NCI-H187 treated with DMSO at 0.1 percent for 48 hours (cell line): ENCODE results near the gene PFKFB4.
"Not testable (repeated sequence)": the region's sequence is repeated elsewhere in the genome, so short reads cannot be mapped to it uniquely, and the experiment has no call there.

Experiments
- DNase-seq: peaks from one replicate; lab custom pipeline; 2025; lab: John Stamatoyannopoulos, UW

PFKFB4 gene

GRCh38 chr3:48558493-48559134, 2.0 kb upstream of the PFKFB4 start:
- DNase-seq, result no peak

DNA sequence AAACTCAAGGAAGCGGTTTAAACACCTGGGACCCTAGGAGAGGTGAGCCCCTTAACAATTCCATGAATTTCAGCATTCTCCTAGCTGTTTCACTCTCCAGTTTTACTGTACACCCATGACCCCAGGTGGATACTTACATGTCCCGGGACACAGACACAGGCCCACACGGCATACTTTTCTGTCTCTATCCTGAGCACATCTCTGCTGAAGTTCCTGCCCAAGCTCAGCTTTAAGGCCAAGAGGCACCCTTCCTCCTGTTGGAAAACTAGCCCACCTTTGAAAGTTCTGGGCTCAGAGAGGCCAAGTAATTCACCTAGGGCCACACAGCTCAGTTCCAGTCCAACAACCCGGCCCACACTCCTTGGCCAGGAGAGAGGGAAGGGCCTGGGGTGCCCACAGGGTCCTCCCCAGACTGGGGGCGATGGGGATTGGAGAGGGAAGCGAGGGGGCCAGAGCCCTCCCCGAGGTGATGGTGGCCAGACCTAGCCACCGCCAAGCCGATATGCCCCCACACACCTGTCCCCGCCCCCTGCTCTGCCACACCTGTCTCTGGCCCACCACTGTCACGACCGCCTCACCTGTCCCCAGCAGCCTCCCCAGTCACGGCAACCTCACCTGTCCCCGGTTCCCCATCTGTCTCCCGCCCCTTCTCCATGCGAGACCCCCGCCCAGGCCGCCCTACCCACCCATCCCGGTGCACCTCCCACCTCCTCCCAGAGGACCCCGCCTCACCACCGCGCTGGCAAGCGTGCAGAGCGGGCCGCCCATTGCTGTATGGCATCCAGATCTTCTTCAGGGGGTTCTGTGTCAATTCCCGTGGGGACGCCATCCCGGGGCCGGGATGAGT, 431 bp downstream of the PFKFB4 start:
- DNase-seq, result no peak

DNA sequence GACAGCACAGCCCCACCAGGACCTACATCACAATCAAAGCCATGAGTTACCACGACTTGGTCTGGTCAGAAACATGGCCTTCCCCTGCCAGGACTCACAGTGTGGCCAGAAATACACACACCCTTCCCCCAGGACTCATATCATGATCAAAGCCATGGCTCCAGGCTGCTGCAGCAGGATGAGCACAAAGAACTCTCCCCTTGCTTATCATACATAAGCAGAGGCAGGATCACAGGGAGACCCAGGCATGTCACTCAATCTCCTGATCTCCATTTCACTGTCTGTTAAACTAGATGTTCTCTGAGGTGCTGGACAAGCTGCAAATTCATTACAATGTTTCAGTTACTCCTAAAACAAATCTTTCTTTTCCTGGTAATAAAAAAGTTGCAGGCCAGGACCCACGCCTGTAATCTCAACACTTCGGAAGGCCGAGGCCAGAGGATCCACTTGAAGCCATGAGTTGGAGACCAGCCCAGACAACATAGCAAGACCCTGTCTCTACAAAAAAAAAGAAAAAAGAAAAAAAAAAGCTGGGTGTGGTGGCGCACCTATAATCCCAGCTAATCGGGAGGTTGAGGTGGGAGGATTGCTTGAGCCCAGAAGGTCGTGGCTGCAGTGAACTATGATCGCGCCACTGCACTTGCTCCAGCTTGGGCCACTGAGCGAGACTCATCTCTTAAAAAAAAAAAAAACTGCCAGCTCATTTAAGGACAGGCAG, 1.2 kb downstream of the PFKFB4 start:
- no peak for DNase-seq

DNA sequence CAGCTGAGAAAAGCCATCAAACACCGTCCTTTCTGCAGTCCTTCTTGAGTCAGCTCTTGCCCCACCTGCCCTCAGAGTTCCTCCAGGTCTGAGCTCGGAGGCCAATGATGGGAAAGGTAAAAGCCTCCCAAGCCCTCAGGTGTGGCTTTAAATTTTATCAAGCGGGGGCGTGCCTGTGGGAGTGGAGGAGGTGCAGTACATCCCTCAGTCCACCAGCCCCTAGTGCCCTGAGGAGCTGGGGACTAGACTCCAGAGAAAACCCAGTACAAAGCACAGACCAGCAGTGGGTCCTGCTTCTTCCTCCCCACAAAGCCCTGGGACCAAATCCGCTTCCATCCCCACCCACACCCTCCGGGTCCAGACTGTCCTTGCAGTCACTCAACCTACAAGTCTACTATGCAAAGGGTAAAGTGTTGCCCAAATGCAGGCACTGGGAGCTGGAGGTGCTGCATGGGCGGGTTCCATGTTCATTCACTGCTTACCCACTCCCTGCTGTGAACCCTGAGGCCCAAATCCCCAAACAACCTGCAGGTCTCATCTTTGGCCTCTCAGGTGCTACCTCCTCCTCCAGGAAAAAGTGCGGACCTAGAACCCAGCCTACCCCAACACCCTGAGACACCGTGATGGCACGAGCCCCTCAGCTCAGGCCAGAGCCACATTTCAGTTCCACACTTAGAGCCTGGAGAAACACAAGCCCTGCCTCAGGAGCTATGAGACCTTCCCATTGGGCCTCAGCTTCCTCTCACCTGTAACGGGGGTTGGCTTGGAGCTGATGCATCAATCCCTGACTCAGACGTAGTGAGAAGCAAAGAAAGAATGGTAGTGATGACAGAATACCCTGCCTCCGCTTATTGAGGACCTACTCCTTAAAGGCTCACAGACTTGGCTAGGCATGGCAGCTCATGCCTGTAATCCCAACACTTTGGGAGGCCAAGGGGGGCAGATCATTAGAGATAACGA, 2.4 kb downstream of the PFKFB4 start:
- no peak for DNase-seq

DNA sequence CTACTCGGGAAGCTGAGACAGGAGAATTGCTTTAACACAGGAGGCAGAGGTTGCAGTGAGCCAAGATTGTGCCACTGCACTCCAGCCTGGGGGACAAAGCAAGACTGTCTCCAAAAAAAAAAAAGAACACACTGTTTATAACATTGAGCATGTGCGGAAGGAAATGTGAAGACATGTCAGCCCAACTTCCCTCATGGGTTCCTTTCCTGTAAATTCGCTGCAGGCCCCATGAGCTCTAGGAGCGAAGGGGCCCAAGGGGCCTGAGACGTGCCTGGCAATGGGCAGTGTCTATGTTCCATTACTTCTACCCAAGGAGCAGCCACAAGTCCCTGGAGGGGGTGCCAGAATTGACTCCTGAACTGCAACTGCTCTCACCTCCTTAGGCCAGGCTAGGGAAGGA, 3.2 kb downstream of the PFKFB4 start:
- DNase-seq, result no peak

GRCh38 chr3:48552111-48552951, 4.3 kb downstream of the PFKFB4 start:
- DNase-seq, result no peak

DNA sequence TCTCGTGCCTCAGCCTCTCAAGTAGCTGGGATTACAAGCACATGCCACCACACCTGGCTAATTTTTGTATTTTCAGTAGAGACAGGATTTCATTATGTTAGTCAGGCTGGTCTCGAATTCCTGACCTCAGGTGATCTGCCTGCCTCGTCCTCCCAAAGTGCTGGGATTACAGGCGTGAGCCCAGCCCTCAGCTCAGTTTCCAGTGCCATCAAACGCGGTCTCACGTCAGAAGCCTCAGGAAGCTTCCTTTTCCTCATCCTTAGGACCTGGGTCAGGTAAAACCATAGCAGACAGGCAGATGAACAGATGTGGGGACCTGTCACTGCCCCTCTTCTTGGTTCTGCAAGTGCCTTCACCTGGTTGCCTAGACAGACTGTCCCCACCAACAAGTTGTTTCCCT, 5.0 kb downstream of the PFKFB4 start:
- DNase-seq, result not testable (repeated sequence)

DNA sequence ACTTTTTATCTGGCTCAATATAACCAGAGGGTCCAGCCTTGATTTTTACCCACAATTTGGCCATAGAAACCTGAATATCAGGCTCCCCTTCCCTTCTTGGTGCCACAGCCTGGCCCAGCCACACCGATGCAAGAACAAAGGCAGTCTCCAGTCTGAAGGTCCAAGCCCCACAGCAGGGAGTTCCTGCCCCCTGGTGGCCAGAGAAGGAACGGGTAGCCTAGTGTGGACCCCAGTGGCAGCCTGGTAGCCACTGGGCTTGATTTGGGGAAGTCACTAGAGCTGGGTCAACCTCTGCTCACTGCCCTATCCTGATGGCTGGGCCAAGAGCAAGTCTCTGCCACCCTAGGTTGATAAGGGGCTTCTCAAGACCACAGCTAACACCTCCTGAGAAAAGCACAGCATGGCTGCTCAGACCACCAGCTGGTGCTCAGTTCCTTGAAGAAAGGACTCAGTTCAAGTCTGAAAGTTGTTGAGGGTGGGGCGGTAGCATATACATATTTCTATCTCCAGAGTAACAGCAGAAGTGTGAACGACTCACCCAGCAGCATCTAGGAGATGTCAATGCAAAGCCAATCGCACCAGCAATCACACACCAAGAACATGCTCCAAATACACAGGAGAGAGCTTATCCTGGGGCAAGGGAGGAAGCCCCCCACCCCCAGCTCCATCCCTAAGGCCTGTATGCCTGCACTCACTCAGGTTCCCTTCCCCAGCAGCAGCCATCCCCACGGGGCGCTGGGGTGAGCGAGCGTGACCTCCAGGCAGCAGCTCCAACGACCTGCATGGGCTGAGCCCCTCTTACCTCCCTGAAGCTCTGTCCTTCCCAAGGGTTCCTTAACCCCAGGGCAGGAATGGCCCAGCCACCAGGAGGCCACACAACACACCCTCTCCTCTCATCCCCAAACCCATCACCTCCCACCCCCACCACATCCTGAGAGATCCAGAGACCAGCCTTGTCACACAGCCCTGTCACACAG, 7.6 kb downstream of the PFKFB4 start:
- DNase-seq, result no peak

- no peak for DNase-seq
Observed at GRCh38 chr3:48548126-48548525, 8.5 kb downstream of the PFKFB4 start.

GRCh38 chr3:48546203-48546829, 10.3 kb downstream of the PFKFB4 start:
- no peak for DNase-seq

- no peak for DNase-seq
Observed at GRCh38 chr3:48544141-48544540, 12.5 kb downstream of the PFKFB4 start.

DNA sequence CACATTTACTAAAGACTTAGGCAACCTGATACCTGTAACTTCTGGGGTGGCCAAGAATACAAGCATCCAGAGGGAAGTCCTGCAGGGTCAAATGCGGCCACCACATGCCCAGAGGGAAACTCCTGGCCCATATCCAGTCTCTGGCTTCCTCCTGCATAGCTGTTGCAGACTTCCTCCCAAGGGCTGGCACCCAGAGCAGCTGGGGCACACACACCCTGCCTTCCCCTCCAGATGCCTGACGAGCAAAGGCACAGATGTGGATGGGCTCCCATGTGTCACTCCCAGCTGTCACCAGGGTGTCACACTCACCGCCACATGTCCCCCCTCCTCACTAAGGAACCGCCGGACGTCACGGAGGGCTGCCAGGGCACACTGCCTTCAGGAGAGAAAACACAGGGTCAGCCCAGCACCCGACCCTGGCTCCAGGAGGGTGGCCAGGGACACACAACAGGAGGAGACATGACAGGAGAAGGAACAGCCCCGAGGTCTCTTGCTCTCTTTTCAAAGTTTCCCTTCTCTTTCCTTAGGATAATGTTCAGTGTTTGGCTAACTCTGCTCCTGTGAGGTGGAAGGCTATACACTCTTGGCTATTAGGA, 13.2 kb downstream of the PFKFB4 start:
- DNase-seq, result no peak

DNA sequence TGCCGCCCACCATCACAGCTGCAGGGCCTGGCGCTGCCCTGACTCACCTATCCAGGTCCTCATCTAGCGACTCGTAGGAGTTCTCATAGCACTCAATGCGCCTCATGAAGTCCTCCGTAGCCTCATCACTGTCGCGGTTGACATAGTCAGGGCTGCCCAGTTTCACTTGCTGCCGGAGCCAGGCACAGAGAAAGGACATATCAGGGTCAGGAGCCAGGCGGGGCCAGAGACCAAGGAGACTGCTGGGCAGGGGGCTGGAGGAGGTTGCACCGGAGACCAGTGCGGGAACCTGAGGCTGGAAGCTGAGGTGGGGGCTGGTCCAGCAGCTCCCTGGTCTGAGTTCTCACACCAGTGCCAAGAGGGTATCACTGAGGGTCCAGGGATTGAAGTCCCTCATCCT, 18.2 kb downstream of the PFKFB4 start:
- no peak for DNase-seq

- DNase-seq, result no peak
Observed at GRCh38 chr3:48536785-48537184, 19.8 kb downstream of the PFKFB4 start.

DNA sequence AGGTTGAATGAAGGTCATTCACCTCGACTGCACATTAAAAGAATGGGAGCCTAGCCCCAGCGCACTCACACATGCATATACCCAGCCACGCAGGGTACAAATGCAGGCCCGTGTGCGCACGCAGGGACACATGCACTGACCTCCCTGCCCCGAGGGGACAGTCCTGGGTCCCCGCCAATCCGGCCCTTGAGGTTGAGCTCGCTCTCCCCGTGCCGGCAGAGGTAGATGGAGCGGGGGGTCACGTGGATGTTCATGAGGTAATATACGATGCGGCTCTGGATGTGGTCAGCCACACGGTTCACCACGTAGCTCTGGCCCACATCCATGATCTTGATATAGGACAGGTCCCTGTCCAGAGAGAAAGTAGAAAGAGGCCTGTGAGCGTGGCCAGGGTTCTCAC, 20.5 kb downstream of the PFKFB4 start:
- no peak for DNase-seq

- DNase-seq, result no peak
Observed at GRCh38 chr3:48535578-48535977, 21.0 kb downstream of the PFKFB4 start.

- no peak for DNase-seq
Observed at GRCh38 chr3:48532977-48533337, 23.6 kb downstream of the PFKFB4 start.

DNA sequence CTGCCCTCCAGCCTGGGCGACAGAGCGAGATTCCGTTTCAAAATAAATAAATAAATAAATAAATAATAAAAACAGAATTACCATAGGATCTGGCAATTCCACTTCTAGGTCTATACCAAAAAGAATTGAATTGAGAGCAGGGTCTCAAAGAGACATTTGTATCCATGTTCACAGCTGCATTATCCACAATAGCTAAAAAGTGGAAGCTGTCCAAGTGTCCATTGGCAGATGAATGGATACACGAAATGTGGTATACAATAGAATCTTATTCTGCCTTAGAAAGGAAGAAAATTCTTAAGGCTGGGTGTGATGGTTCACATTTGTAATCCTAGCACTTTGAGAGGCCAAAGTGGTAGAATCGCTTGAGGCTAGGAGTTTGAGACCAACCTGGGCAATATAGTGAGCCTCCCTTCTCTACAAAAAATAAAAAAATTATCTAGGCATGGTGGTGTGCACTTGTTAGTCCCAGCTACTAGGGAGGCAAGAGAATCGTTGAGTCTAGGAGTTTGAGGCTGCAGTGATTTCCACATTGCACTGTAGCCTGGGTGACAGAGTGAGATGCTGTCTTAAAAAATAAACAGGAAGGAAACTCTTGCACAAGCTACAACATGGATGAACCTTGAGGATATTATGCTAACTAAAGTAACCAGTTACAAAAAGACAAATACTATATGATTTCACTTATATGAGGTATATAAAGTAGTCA, 24.2 kb downstream of the PFKFB4 start:
- no peak for DNase-seq
